Naive thymus-derived CD8-positive, alpha-beta T cell (primary cell): ENCODE data around the gene BRINP1. TPM values are rescaled to one million over a fixed set of nuclear protein-coding genes. Genes with fewer than 3 reads are reported as not detected.

ENCODE experiments used
- ATAC-seq, 2 donors: fragments of 150-1000 bp; cut with Tn5 transposase in 1 of 2; sonication (Bioruptor Pico), chemical (Tn5 transposase) in 1 of 2; 1 replicate in 1 of 2; 2 replicates in 1 of 2; pipeline ENCODE4 v1.10.0; 2021; ENCODE audit warnings: mild to moderate bottlenecking in 2 of 2, moderate library complexity in 2 of 2
- POLR2A ChIA-PET: fragments of 350-600 bp; sonication (Branson Sonifier 250); formaldehyde crosslinking; loops from one replicate; lab custom pipeline; 2021; ENCODE audit warnings: antibody characterized with exemption; lab: Charles Lee
- DNase-seq, 10 donors: peaks; one replicate each; pipeline versions ENCODE4 v3.0.0 to v3.0.0-alpha.2; 2020 to 2022
- H3K27ac Mint-ChIP-seq, 10 donors: one replicate each; pipeline ENCODE4 v1.8.0; 2020 to 2022; ENCODE audit warnings: mild to moderate bottlenecking in 10 of 10, mixed read lengths in 10 of 10, moderate library complexity in 4 of 10, inconsistent platforms in 1 of 10
- H3K27me3 Mint-ChIP-seq, 5 donors: one replicate each; pipeline ENCODE4 v1.8.0; 2021 to 2022; ENCODE audit warnings: mixed read lengths in 5 of 5
- H3K36me3 Mint-ChIP-seq, 3 donors: one replicate each; pipeline ENCODE4 v1.8.0; 2020 to 2022; ENCODE audit warnings: mixed read lengths in 3 of 3, mild to moderate bottlenecking in 2 of 3, inconsistent platforms in 1 of 3
- H3K4me1 Mint-ChIP-seq, 4 donors: one replicate each; pipeline ENCODE4 v1.8.0; 2021 to 2022; ENCODE audit warnings: mixed read lengths in 4 of 4
- H3K4me3 Mint-ChIP-seq, 10 donors: one replicate each; pipeline ENCODE4 v1.8.0; 2020 to 2022; ENCODE audit warnings: mild to moderate bottlenecking in 10 of 10, mixed read lengths in 10 of 10, moderate library complexity in 6 of 10, inconsistent platforms in 1 of 10
- H3K9me3 Mint-ChIP-seq, 9 donors: one replicate each; pipeline ENCODE4 v1.8.0; 2020 to 2022; ENCODE audit warnings: mixed read lengths in 9 of 9, mild to moderate bottlenecking in 3 of 9, inconsistent platforms in 1 of 9, moderate library complexity in 1 of 9
- polyA plus RNA-seq, 3 donors: library from polyadenylated mRNA; unstranded; fragments of 300-500 nt; fragmentation: Illumina TruSeq; gene quantifications; one replicate each; pipeline ENCODE4 v1.2.3, GENCODE V29; 2021
- total RNA-seq, 8 experiments: library from RNA in 2 of 8; stranded (reverse) in 2 of 8; gene quantifications; one replicate each; pipeline ENCODE4 v1.2.3 and lab custom pipeline; 2021 to 2026

BRINP1 gene
- total and polyA plus RNA-seq, 5 experiments from 2014 or later = not detected

GRCh38 chr9:119289740-119290433, 79.3 kb downstream of the BRINP1 start:
- Mint-ChIP-seq H3K9me3 (peaks cover 0 to 10% (median 5%) of the 10 kb centered on the region in 9 donors), H3K4me1 (no peaks in the 10 kb centered on the region), H3K4me3 (no peak overlapping the region), H3K27me3 (peaks cover 2 to 16% (median 4%) of the 10 kb centered on the region in 5 donors), H3K36me3 (peaks cover 0 to 4% (median 0%) of the 10 kb centered on the region in 3 donors), H3K27ac (no peak overlapping the region)
- POLR2A ChIA-PET = no interaction called here
- no peak for DNase-seq
- ATAC-seq = no peak

DNA sequence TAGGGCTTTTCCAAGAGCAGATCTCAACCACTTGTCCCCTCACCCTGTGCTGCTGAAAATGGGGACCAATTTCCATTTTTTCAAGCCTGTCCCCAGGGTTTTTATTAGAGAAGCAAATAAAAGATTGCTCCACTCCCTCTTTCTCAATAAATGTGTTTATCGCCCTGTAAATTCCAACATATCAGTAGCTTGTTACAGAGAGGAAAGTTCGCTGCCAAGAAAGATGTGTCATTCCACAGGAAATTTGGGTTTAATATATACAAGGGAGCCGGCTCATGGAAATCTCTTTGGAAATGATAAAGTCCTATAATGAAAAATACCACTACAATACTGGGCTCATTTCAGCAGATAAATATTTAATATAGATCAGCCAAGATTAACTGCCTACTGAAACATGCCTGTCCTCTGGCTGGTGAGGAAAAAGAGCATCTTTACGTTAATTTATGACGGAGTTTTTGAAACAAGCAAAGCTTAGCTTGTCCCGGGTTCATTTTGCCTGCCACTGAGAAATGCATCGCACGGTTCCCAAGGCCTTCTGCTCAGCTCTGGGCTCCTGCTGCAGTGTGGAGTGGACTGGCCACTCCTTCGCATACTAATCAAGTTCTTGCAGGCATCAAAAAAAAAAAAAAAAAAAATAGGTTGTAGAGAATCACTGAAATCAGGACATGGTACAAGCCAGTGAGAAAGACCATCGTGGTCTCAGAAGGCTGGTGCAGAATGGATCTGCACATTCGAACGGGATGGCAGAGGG, 84.5 kb downstream of the BRINP1 start:
- Mint-ChIP-seq H3K9me3 (peaks cover 0 to 9% (median 0%) of the 10 kb centered on the region in 9 donors), H3K4me3 (no peak overlapping the region), H3K4me1 (no peaks in the 10 kb centered on the region), H3K36me3 (no peaks in the 10 kb centered on the region), H3K27ac (no peak overlapping the region), H3K27me3 (peaks cover 4 to 39% (median 12%) of the 10 kb centered on the region in 5 donors)
- POLR2A ChIA-PET = no interaction called here
- DNase-seq (no peak), ATAC-seq (no peak)

GRCh38 chr9:119284118-119284517, 85.1 kb downstream of the BRINP1 start:
- no peak for DNase-seq
- Mint-ChIP-seq H3K27me3 (peaks cover 4 to 39% (median 12%) of the 10 kb centered on the region in 5 donors), H3K9me3 (peaks cover 0 to 9% (median 0%) of the 10 kb centered on the region in 9 donors), H3K27ac (peak overlapping the region in 1 of 10 donors; percentile 24), H3K36me3 (no peaks in the 10 kb centered on the region), H3K4me3 (no peak overlapping the region), H3K4me1 (no peaks in the 10 kb centered on the region)
- ATAC-seq = no peak
- POLR2A ChIA-PET = no interaction called here

DNA sequence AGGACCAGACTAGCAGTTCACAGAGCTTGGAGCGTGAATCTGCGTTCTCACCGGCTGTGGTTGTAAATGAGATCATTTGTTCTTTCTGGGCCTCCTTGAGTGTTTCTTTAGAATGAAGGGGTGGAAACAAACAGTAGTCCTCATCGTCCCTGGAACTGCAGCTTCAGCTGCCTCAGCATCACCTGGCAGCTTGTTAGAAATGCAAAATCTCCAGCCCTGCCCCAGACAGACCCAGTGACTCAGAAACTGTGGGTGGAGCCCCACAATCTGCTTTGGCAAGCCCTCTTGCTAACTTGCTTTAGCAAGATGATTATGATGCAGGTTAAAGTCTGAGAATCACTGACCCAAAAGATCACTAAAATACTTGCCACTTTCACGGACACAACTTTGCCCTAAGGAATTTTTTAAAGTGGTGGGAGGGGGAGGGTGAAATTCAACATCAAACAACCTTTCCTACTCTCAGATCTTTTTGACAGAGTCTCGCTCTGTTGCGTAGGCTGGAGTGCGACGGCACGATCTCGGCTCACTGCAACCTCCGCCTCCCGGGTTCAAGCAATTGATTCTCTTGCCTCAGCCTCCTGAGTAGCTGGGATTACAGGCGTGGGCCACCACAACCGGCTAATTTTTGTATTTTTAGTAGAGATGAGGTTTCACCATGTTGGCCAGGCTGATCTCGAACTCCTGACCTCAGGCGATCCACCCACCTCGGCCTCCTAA, 86.0 kb downstream of the BRINP1 start:
- H3K27me3 Mint-ChIP-seq = peaks cover 4 to 42% (median 11%) of the 10 kb centered on the region in 5 donors
- ATAC-seq (no peak), DNase-seq (no peak)
- no peaks in the 10 kb centered on the region for H3K4me1 Mint-ChIP-seq
- H3K9me3 Mint-ChIP-seq = peaks cover 0 to 9% (median 0%) of the 10 kb centered on the region in 9 donors
- no peak overlapping the region for H3K4me3 Mint-ChIP-seq
- no peaks in the 10 kb centered on the region for H3K36me3 Mint-ChIP-seq
- no peak overlapping the region for H3K27ac Mint-ChIP-seq
- POLR2A ChIA-PET = no interaction called here

GRCh38 chr9:119282476-119283077, 86.7 kb downstream of the BRINP1 start:
- H3K4me1 Mint-ChIP-seq = no peaks in the 10 kb centered on the region
- ATAC-seq = no peak
- POLR2A ChIA-PET = no interaction called here
- peak overlapping the region in 1 of 10 donors; percentile 15 for H3K27ac Mint-ChIP-seq
- peaks cover 0 to 9% (median 0%) of the 10 kb centered on the region in 9 donors for H3K9me3 Mint-ChIP-seq
- no peak overlapping the region for H3K4me3 Mint-ChIP-seq
- no peaks in the 10 kb centered on the region for H3K36me3 Mint-ChIP-seq
- DNase-seq = no peak
- H3K27me3 Mint-ChIP-seq = peaks cover 4 to 47% (median 11%) of the 10 kb centered on the region in 5 donors

GRCh38 chr9:119280740-119281485, 88.3 kb downstream of the BRINP1 start:
- Mint-ChIP-seq H3K36me3 (no peaks in the 10 kb centered on the region), H3K27me3 (peaks cover 4 to 42% (median 11%) of the 10 kb centered on the region in 5 donors), H3K27ac (no peak overlapping the region), H3K4me3 (no peak overlapping the region), H3K9me3 (peaks cover 0 to 9% (median 0%) of the 10 kb centered on the region in 9 donors), H3K4me1 (no peaks in the 10 kb centered on the region)
- POLR2A ChIA-PET = no interaction called here
- DNase-seq (no peak), ATAC-seq (no peak)

DNA sequence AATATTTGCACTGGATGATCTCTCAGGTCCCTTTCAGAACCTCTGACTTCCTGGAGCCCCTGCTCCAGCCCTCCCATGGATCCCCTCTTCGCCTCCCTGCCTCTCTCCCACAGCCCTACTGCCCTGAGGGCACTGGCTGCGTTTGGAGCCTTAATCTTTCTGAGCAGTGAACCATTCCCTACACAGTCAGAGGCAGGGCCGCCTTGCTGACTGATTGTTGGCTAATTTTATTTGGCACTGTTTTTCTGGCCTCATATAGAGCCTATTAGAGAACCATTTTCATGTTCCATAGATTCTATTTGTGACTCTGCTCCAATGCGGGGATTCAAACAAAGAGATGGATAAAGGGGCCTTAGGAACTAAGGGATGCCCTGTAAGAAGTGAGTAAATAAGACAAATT, 91.1 kb downstream of the BRINP1 start:
- no peak overlapping the region for H3K4me3 Mint-ChIP-seq

GRCh38 chr9:119273984-119274665, 95.1 kb downstream of the BRINP1 start:
- POLR2A ChIA-PET = no interaction called here
- Mint-ChIP-seq H3K9me3 (peaks cover 0 to 5% (median 0%) of the 10 kb centered on the region in 9 donors), H3K27me3 (peaks cover 0 to 9% (median 2%) of the 10 kb centered on the region in 5 donors), H3K36me3 (no peaks in the 10 kb centered on the region), H3K4me1 (no peaks in the 10 kb centered on the region), H3K4me3 (no peak overlapping the region), H3K27ac (no peak overlapping the region)
- DNase-seq = no peak
- ATAC-seq = no peak

More for the DNA sequence above, 91.1 kb downstream of the BRINP1 start:
- H3K4me1 Mint-ChIP-seq = no peaks in the 10 kb centered on the region
- POLR2A ChIA-PET = no interaction called here
- H3K27me3 Mint-ChIP-seq = peaks cover 3 to 20% (median 8%) of the 10 kb centered on the region in 5 donors
- ATAC-seq (no peak), DNase-seq (no peak)
- no peak overlapping the region for H3K27ac Mint-ChIP-seq
- no peaks in the 10 kb centered on the region for H3K36me3 Mint-ChIP-seq
- peaks cover 0 to 4% (median 0%) of the 10 kb centered on the region in 9 donors for H3K9me3 Mint-ChIP-seq

- no peaks in the 10 kb centered on the region for H3K36me3 Mint-ChIP-seq
- no peak overlapping the region for H3K4me3 Mint-ChIP-seq
- no peak for ATAC-seq
- H3K9me3 Mint-ChIP-seq = peaks cover 0 to 5% (median 0%) of the 10 kb centered on the region in 9 donors
- POLR2A ChIA-PET = no interaction called here
- H3K4me1 Mint-ChIP-seq = no peaks in the 10 kb centered on the region
- DNase-seq = no peak
- peaks cover 0 to 12% (median 2%) of the 10 kb centered on the region in 5 donors for H3K27me3 Mint-ChIP-seq
- H3K27ac Mint-ChIP-seq = no peak overlapping the region
These were observed 95.8 kb downstream of the BRINP1 start for GRCh38 chr9:119273325-119273904.

DNA sequence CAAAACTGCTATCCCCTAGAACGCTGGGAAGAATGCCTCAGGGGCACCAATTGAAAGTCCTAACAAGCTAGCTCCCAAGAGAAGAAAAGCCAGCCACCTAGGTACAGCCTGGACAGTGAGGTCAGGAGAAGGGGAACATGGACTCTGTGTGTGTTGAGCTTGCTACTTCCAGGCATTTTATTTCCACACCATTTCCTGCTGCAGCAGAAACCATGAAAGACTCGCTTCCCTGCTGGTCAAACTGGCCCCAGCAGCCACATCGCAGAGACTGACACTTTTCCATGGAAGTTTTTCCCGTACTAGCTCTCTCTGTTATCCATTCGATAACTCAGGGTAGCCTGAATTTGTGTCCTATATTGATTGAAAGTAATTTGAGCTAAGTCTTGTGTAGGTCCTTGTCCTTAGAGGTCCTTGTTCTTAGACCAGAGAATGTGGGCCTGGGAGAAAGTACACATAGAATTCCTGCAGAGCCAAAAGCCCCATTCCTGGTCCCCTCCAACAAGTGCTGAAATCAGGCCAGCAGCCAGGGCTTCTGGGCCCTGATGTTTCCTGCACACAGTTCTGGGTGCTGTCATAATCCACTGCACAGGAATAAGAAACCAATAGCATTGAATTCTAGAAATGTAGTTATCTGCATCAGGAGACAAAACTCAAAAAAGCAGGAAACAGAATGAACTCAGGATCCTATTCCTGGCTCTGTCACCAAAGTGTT, 96.6 kb downstream of the BRINP1 start:
- POLR2A ChIA-PET = no interaction called here

DNA sequence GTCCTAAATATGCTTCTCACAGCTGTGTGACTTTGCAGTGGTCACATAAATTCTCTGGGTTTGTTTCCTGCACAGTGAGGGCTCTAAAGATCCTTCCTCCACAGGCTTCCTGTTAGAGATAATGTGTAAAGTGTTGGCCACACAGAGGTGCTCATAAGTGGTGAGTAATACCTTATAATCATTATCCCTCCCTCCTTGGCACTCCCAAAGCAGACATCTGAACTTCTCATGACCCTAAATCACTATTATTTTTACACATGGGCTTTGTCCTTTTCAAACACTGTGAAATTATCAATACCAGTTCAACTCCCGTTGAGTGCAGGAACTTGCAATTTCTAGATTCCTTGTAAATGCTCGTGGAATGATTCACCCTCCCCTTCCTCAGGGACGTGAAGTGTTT, 100.2 kb downstream of the BRINP1 start:
- Mint-ChIP-seq H3K27me3 (peaks cover 0 to 19% (median 0%) of the 10 kb centered on the region in 5 donors), H3K4me1 (no peaks in the 10 kb centered on the region), H3K9me3 (peaks cover 0 to 11% (median 4%) of the 10 kb centered on the region in 9 donors), H3K27ac (no peak overlapping the region), H3K4me3 (no peak overlapping the region), H3K36me3 (no peaks in the 10 kb centered on the region)
- ATAC-seq = no peak
- DNase-seq = no peak
- POLR2A ChIA-PET = no interaction called here

More for the DNA sequence above, 96.6 kb downstream of the BRINP1 start:
- H3K27me3 Mint-ChIP-seq = peaks cover 0 to 10% (median 0%) of the 10 kb centered on the region in 5 donors
- H3K9me3 Mint-ChIP-seq = peaks cover 0 to 5% (median 0%) of the 10 kb centered on the region in 9 donors
- H3K4me3 Mint-ChIP-seq = no peak overlapping the region
- no peak for ATAC-seq
- no peaks in the 10 kb centered on the region for H3K36me3 Mint-ChIP-seq
- H3K4me1 Mint-ChIP-seq = no peaks in the 10 kb centered on the region
- H3K27ac Mint-ChIP-seq = no peak overlapping the region
- DNase-seq = no peak
